ENCODE measurements around the gene MYO1F. TPM values are rescaled to one million over a fixed set of nuclear protein-coding genes. Genes with fewer than 3 reads are reported as not detected.
A peak's percentile ranks its signal among the peaks of the same experiment; 100 is the strongest.
"Not testable (repeated sequence)": the region's sequence is repeated elsewhere in the genome, so short reads cannot be mapped to it uniquely, and the experiment has no call there.

Gene MYO1F
- total RNA-seq, 1 experiment from 2014 or later = not detected

GRCh38 chr19:8564866-8565265 lies 12.4 kb downstream of the MYO1F start:
- DNase-seq (ENCODE audit: low spot score) = not testable (repeated sequence)

- DNase-seq (ENCODE audit: low spot score) = no peak
These were observed 16.0 kb downstream of the MYO1F start for GRCh38 chr19:8561075-8561764.

GRCh38 chr19:8558325-8558724 lies 18.9 kb downstream of the MYO1F start:
- DNase-seq (ENCODE audit: low spot score) = no peak

GRCh38 chr19:8557642-8558238 lies 19.5 kb downstream of the MYO1F start:
- DNase-seq (ENCODE audit: low spot score) = no peak

- not testable (repeated sequence) for DNase-seq (ENCODE audit: low spot score)
These were observed 23.5 kb downstream of the MYO1F start for GRCh38 chr19:8553729-8554128.

- peak; percentile 47 for DNase-seq (ENCODE audit: low spot score)
These were observed 24.4 kb downstream of the MYO1F start for GRCh38 chr19:8552810-8553209.

- DNase-seq (ENCODE audit: low spot score) = no peak
These were observed 27.2 kb downstream of the MYO1F start for GRCh38 chr19:8550070-8550469.

- no peak for DNase-seq (ENCODE audit: low spot score)
These were observed 31.5 kb downstream of the MYO1F start for GRCh38 chr19:8545743-8546142.

GRCh38 chr19:8544168-8544567 lies 33.1 kb downstream of the MYO1F start:
- DNase-seq (ENCODE audit: low spot score) = no peak

- no peak for DNase-seq (ENCODE audit: low spot score)
These were observed 37.6 kb downstream of the MYO1F start for GRCh38 chr19:8539621-8540149.

GRCh38 chr19:8537099-8537498 lies 40.1 kb downstream of the MYO1F start:
- DNase-seq (ENCODE audit: low spot score) = no peak

- no peak for DNase-seq (ENCODE audit: low spot score)
These were observed 41.0 kb downstream of the MYO1F start for GRCh38 chr19:8536282-8536681.

- no peak for DNase-seq (ENCODE audit: low spot score)
These were observed 45.0 kb downstream of the MYO1F start for GRCh38 chr19:8532225-8532624.

GRCh38 chr19:8531470-8531869 lies 45.8 kb downstream of the MYO1F start:
- no peak for DNase-seq (ENCODE audit: low spot score)

- DNase-seq (ENCODE audit: low spot score) = no peak
These were observed 47.1 kb downstream of the MYO1F start for GRCh38 chr19:8530061-8530679.

GRCh38 chr19:8529369-8530006 lies 47.8 kb downstream of the MYO1F start:
- no peak for DNase-seq (ENCODE audit: low spot score)

GRCh38 chr19:8528500-8528899 lies 48.7 kb downstream of the MYO1F start:
- DNase-seq (ENCODE audit: low spot score) = no peak

GRCh38 chr19:8526345-8527091 lies 50.7 kb downstream of the MYO1F start:
- peak; percentile 88 for DNase-seq (ENCODE audit: low spot score)

GRCh38 chr19:8525401-8525684 lies 51.9 kb downstream of the MYO1F start:
- DNase-seq (ENCODE audit: low spot score) = no peak

- no peak for DNase-seq (ENCODE audit: low spot score)
These were observed 57.9 kb downstream of the MYO1F start for GRCh38 chr19:8519388-8519787.

- DNase-seq (ENCODE audit: low spot score) = no peak
These were observed 58.7 kb downstream of the MYO1F start for GRCh38 chr19:8518536-8518935.
